ENCODE data around the gene MYMX. TPM values are rescaled to one million over a fixed set of nuclear protein-coding genes. Genes with fewer than 3 reads are reported as not detected.
A peak's percentile ranks its signal among the peaks of the same experiment; 100 is the strongest.

MYMX gene
- total and polyA plus RNA-seq, 2 of the 13 experiments (the other 11 are each of a cell fraction or from before 2014, with no cell fraction given): not detected

- TF ChIP-seq ZNF224 (CRISPR knock-in tag; IDR thresholded peaks at IDR 0.05) (no peak; the same call in 1 of the 2 replicates), KDM5A (IDR thresholded peaks at IDR 0.05; ENCODE audit: borderline replicate concordance, low read length) (peak; percentile 88), ZNF329 (CRISPR knock-in tag; IDR thresholded peaks at IDR 0.05; ENCODE audit: low read depth) (peak; percentile 60; the same call in 1 of the 2 replicates), IRF1 (CRISPR knock-in tag; IDR thresholded peaks at IDR 0.05; ENCODE audit: low read depth) (no peak; the same call in 1 of the 2 replicates), HINFP (CRISPR knock-in tag; IDR thresholded peaks at IDR 0.05; ENCODE audit: low read depth) (peak; percentile 40; the same call in 1 of the 2 replicates), HMG20B (CRISPR knock-in tag; conservative IDR thresholded peaks at IDR 0.05) (no peak; the same call in none of the 2 replicates), CENPT (CRISPR knock-in tag; IDR thresholded peaks at IDR 0.05; ENCODE audit: low read depth) (no peak), TBP (CRISPR knock-in tag; IDR thresholded peaks at IDR 0.05) (no peak), DZIP1 (CRISPR knock-in tag; IDR thresholded peaks at IDR 0.05) (peak; percentile 71; the same call in 1 of the 2 replicates), ZNF670 (CRISPR knock-in tag; IDR thresholded peaks at IDR 0.05; ENCODE audit: borderline replicate concordance) (no peak; the same call in 1 of the 2 replicates), CTCF (CRISPR knock-in tag; IDR thresholded peaks at IDR 0.05) (no peak), SP1 (IDR thresholded peaks at IDR 0.05) (no peak), SP1 (CRISPR knock-in tag; IDR thresholded peaks at IDR 0.05) (peak; percentile 92), HIC2 (CRISPR knock-in tag; IDR thresholded peaks at IDR 0.05; ENCODE audit: low read depth) (no peak), KMT2A (CRISPR knock-in tag; IDR thresholded peaks at IDR 0.05) (no peak), ZFP37 (CRISPR knock-in tag; IDR thresholded peaks at IDR 0.05; ENCODE audit: borderline replicate concordance) (peak; percentile 94; the same call in 1 of the 2 replicates), ZNF883 (CRISPR knock-in tag; IDR thresholded peaks at IDR 0.05; ENCODE audit: not compliant biosample characterization) (no peak), ZNF7 (CRISPR knock-in tag; IDR thresholded peaks at IDR 0.05) (peak; percentile 6; the same call in 1 of the 2 replicates), YY1 (IDR thresholded peaks at IDR 0.05; ENCODE audit: insufficient read depth, insufficient replicate concordance, low read depth, low read length) (no peak), ZNF446 (CRISPR knock-in tag; IDR thresholded peaks at IDR 0.05) (peak; percentile 89), RARA (CRISPR knock-in tag; IDR thresholded peaks at IDR 0.05) (peak; percentile 55), NR3C1 (CRISPR knock-in tag; IDR thresholded peaks at IDR 0.05) (no peak)
These were observed 30.1 kb downstream of the MYMX start, which contains the start of gene HSP90AB1 (continued) for GRCh38 chr6:44246663-44247337.
